ENCODE measurements around the gene PPDPF. TPM values are rescaled to one million over a fixed set of nuclear protein-coding genes. Genes with fewer than 3 reads are reported as not detected.
"Not testable (repeated sequence)": the region's sequence is repeated elsewhere in the genome, so short reads cannot be mapped to it uniquely, and the experiment has no call there.

Gene PPDPF
- total RNA-seq, 1 donor from 2014 or later: 4.1 TPM

DNA sequence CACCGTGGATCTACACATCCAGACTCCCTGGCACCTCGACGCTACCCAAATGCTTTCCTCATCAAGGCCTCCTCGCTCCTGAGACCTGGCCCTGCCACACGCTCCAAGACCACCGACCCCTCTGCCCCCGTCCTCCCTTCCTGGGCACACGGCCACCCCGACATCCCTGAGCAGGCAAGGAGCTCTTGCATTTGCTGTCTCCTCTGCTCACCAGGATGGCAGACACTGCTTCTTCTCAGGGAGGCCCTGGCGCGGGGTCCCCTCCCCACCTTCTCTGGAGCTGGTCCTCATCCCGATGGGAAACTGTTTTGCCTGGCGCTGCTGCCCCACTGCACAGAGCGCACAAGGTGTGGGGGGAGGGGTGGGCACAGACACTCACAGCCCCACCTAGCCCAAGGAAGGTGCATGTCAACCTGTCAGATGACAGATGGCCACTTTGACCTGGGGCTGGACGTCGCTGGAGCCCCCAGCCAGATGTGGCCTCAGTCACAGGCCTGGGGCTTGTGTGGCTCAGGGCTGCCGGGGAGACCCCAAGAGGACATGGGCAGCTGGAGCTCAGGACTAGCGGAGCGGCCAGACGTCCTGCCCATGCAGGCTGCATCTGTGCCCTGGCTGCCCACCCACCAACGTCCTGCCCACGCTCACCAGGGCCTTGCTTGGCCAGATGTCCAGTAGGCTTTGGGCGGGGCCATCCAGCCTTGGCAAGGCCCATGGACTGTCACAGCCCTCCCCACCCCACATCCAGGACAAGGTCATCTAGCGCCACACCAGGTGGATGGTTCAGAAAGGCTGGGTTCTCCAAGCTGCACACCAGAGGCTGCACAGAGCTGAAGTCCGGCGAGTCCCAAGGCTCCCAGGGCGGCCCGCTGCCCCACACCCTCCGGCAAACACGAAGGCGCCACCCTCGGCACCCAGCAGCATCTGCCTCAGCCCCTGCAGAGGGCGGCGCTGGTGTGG lies 41.9 kb upstream of the PPDPF start:
- H3K9me3 Mint-ChIP-seq: no peaks in the 10 kb centered on the region
- Histone ChIP-seq H3K27me3 (peaks cover 32% of the 10 kb centered on the region), H2AFZ (replicated peaks) (no peak overlapping the region), H3F3A (ENCODE audit: low read depth) (peaks cover 7% of the 10 kb centered on the region), H3K4me3 (no peak overlapping the region), H3K9ac (no peak overlapping the region), H3K4me2 (no peak overlapping the region), H3K9me3 (ENCODE audit: low read depth) (no peaks in the 10 kb centered on the region), H3K36me3 (no peaks in the 10 kb centered on the region), H3K79me2 (ENCODE audit: low read depth) (no peaks in the 10 kb centered on the region), H3K4me1 (peaks cover 7% of the 10 kb centered on the region), H4K20me1 (ENCODE audit: low read depth) (peaks cover 27% of the 10 kb centered on the region), H3K27ac (no peak overlapping the region)
- no peak for DNase-seq (ENCODE audit: low spot score)
- no peaks in the 10 kb centered on the region for H3K36me3 Mint-ChIP-seq
- H3K4me3 Mint-ChIP-seq: no peak overlapping the region
- H3K4me1 Mint-ChIP-seq: peaks cover 30% of the 10 kb centered on the region
- peak overlapping the region; percentile 50 for H3K27ac Mint-ChIP-seq
- peaks cover 40% of the 10 kb centered on the region for H3K27me3 Mint-ChIP-seq (ENCODE audit: insufficient read depth, low read depth)
- no peak for TF ChIP-seq EZH2 (IDR thresholded peaks at IDR 0.05)
- TF ChIP-seq, protein P1, sequence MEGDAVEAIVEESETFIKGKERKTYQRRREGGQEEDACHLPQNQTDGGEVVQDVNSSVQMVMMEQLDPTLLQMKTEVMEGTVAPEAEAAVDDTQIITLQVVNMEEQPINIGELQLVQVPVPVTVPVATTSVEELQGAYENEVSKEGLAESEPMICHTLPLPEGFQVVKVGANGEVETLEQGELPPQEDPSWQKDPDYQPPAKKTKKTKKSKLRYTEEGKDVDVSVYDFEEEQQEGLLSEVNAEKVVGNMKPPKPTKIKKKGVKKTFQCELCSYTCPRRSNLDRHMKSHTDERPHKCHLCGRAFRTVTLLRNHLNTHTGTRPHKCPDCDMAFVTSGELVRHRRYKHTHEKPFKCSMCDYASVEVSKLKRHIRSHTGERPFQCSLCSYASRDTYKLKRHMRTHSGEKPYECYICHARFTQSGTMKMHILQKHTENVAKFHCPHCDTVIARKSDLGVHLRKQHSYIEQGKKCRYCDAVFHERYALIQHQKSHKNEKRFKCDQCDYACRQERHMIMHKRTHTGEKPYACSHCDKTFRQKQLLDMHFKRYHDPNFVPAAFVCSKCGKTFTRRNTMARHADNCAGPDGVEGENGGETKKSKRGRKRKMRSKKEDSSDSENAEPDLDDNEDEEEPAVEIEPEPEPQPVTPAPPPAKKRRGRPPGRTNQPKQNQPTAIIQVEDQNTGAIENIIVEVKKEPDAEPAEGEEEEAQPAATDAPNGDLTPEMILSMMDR (IDR thresholded peaks at IDR 0.05): no peak
- no peak for TF ChIP-seq EZH2phosphoT487 (IDR thresholded peaks at IDR 0.05)

DNA sequence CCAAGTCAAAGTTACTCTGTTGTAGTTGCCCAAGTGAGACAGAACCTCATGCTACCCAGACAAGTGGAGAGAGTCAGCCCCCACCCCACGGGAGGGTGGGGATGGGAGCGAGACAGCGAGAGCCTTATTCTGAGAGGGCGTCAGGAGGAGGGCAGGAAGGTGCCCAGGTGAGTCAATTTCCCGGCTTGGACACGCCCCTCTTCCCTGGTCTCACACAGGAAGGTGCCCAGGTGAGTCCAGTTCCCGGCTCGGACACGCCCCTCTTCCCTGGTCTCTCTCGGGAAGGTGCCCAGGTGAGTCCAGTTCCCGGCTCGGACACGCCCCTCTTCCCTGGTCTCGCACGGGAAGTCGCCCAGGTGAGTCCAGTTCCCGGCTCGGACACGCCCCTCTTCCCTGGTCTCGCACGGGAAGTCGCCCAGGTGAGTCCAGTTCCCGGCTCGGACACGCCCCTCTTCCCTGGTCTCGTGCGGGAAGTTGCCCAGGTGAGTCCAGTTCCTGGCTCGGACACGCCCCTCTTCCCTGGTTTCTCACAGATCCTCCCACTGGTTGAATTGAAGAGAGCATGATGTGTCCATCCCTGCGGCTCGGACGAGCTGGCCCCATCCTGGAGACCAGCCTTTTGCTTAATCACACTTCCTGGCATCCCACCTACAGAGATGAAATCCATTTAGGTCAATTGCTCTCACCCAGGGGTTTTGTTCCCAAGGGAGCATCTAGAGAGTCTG lies 40.7 kb upstream of the PPDPF start:
- not testable (repeated sequence) for H3K9ac ChIP-seq; H3K4me1 ChIP-seq; H3K4me3 ChIP-seq; H3K36me3 Mint-ChIP-seq; H3K9me3 Mint-ChIP-seq; H2AFZ ChIP-seq (replicated peaks); H3K36me3 ChIP-seq; DNase-seq (ENCODE audit: low spot score); H3K79me2 ChIP-seq (ENCODE audit: low read depth); H3K4me2 ChIP-seq; H3K27ac Mint-ChIP-seq; H3F3A ChIP-seq (ENCODE audit: low read depth); H3K27ac ChIP-seq; H3K9me3 ChIP-seq (ENCODE audit: low read depth)
- H3K4me1 Mint-ChIP-seq: peaks cover 25% of the 10 kb centered on the region
- peaks cover 37% of the 10 kb centered on the region for H3K27me3 Mint-ChIP-seq (ENCODE audit: insufficient read depth, low read depth)
- peak overlapping the region; percentile 55 for H3K4me3 Mint-ChIP-seq
- peaks cover 14% of the 10 kb centered on the region for H4K20me1 ChIP-seq (ENCODE audit: low read depth)
- H3K27me3 ChIP-seq: peaks cover 26% of the 10 kb centered on the region

DNA sequence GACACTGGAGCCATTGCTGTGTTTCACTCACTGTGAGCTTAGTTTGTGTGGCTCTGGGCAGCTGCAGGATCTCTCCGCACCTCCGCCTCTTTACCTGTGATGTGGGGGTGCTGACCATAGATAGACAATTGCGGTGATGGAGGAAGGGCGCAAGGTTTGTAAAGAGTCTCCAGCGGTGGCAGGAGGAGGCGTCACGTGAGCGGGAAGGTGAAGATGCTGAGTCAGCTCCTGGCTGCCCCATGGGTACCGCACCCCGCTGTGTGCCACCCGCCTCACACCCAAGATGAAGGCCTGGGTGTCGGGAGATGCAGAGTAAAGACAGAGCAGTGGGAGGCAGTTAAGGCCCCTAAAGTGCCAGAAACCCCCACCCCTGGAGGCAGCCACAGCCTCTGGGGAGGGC lies 39.1 kb upstream of the PPDPF start:
- Histone ChIP-seq H3F3A (ENCODE audit: low read depth) (no peaks in the 10 kb centered on the region), H3K9ac (no peak overlapping the region), H3K36me3 (no peaks in the 10 kb centered on the region), H3K4me2 (no peak overlapping the region), H3K4me1 (peaks cover 7% of the 10 kb centered on the region), H3K27ac (no peak overlapping the region), H3K79me2 (ENCODE audit: low read depth) (no peaks in the 10 kb centered on the region), H4K20me1 (ENCODE audit: low read depth) (peaks cover 3% of the 10 kb centered on the region), H2AFZ (replicated peaks) (no peak overlapping the region), H3K4me3 (no peak overlapping the region), H3K27me3 (peaks cover 25% of the 10 kb centered on the region), H3K9me3 (ENCODE audit: low read depth) (no peaks in the 10 kb centered on the region)
- H3K36me3 Mint-ChIP-seq: no peaks in the 10 kb centered on the region
- H3K4me1 Mint-ChIP-seq: peaks cover 22% of the 10 kb centered on the region
- no peak overlapping the region for H3K4me3 Mint-ChIP-seq
- no peak overlapping the region for H3K27ac Mint-ChIP-seq
- peaks cover 3% of the 10 kb centered on the region for H3K9me3 Mint-ChIP-seq
- DNase-seq (ENCODE audit: low spot score): no peak
- H3K27me3 Mint-ChIP-seq (ENCODE audit: insufficient read depth, low read depth): peaks cover 29% of the 10 kb centered on the region
- TF ChIP-seq EZH2 (IDR thresholded peaks at IDR 0.05) (no peak), EZH2phosphoT487 (IDR thresholded peaks at IDR 0.05) (no peak)
- TF ChIP-seq, protein P1 (IDR thresholded peaks at IDR 0.05): no peak
